Activated naive CD8-positive, alpha-beta T cell treated with anti-CD3 and anti-CD28 coated beads, Interleukin-2, amount 50 U/mL, for 16 hours (primary cell): ENCODE measurements around the gene PNMA1.
A peak's percentile ranks its signal among the peaks of the same experiment; 100 is the strongest.

Source experiments
- DNase-seq: peaks from one replicate; pipeline ENCODE4 v3.0.0-alpha.2; 2020; ENCODE audit warnings: low read depth, low spot score

PNMA1 gene

GRCh38 chr14:73738518-73739173 is 24.5 kb upstream of the PNMA1 start:
- no peak for DNase-seq

GRCh38 chr14:73736842-73737241 is 22.7 kb upstream of the PNMA1 start:
- DNase-seq, result no peak

DNA sequence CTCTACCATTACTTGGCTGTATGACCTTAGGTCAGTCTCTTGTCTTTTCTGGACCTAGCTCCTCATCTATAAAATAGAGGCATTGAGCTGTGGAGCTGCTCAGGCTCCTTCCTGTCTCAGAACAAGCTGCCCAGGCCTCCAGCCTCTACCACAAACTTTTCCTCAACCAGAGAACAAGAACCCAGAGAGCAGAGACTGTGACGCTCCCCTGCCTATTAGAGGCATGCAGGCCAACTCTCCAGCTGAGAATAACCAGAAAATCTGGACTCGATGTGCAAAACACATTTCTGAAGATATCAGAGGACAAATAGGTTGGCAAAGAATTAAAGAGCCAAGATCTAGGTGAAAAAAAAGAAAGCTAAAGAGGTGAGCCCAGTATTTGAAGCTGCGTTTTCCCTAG is 17.8 kb upstream of the PNMA1 start:
- DNase-seq, result no peak

GRCh38 chr14:73731111-73731510 is 16.9 kb upstream of the PNMA1 start:
- DNase-seq, result no peak

DNA sequence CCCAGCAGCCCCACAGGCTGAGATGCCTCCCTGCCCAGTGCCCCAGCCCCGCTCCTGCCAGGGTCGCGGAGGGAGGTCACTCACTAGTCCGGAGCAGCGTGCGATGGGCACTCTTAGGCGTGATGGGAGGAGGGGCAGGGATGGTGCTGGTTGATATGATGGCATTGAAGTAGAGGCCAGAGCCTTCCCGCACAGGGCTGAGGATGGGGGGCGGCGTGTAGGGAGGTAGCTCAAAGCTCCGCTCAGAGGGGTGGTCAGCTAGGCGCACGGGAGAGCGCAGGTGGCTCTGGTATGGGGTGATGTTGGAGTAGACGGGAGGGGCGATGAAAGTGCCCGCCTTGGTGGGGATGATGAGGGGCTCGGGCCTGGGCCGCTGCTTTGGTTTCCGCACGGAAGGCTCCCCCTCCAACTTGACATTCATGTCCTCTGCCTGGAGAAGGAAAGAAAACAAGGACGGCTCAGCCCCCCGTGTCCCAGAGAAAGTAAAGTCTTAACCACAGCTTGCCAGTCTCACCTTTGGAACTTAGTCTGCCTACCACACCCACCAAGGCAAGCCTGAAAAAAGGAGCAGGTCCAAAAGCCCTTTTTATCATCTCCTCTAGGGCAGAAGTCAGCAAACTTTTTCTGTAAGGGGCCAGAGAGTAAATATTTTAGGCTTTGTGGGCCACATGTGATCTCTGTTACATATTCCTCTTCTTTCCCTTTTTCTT is 15.5 kb upstream of the PNMA1 start:
- DNase-seq, result no peak

DNA sequence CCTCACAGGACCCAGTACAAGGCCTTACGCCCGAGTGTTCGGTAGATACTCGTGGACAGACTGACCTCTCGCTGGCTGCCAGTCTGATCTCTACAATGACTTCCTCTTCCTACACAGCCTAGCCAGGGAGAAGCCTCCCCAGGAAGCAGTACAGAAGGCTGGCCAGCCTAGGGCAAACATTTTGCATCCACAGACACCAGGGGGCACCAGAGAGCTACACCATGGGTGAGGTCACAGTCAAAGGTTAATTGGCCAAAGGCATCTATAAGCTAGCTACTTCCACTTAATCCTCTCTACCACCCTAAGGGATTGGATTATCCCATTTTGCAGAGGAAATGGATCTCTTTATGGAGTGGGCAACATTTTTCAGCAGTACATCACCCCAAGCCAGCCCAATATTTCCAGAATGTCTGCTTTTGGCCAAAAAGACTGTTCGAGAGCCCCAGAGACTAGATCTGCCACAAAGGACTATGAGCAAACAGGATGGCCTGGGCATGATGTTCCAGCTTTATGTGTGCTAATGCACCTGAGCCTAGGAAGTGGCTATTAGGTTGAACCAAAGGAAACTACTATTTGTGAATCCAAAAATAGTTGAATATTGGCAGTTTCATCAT is 14.6 kb upstream of the PNMA1 start:
- peak; percentile 75 for DNase-seq

- no peak for DNase-seq
Measured at GRCh38 chr14:73727166-73727565, 13.0 kb upstream of the PNMA1 start.

DNA sequence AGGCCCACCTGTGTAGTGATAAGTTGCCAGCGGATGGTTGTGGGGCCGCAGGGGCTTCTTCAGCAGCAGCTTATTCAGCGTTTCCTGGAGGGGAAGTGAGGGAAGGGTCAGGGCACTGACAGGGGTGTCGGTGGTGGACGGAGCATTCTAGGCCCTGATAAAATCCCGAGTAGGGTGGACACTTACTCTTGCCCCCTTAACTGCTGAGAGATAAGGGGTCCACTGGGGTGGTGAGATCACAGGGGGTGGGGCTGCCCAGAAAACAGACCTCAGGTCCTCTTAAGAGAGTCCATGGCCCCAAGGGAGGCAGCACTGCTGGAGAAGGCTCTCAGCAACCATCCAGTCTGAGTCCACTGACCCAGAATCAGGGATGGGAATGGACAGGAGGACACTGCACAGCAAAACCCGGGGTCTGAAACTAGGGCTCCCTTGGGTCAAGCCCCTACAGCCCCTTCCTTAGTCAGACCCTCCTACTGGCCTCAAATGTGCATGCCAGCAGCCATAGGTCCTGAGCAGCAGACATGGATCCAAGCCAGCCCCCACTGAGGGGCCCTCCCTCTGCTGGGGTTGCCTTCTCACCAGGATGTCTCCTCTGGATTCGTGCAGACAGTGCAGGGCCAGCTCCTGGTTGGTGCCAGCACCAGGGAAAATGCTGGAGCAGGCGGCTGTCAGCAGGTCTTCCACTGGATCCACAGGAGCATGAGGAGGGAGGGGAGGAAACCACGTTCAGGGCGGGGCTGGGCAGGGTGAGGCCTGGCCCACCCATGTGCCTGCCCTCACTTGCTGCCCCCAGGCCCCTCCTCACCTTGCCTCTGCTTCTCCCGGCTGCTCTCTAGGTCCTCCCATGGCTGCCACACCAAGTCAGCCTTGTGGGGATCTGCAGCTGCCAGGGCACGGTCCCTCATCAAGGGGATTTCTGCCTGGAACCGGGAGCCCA is 12.1 kb upstream of the PNMA1 start:
- DNase-seq, result no peak

- no peak for DNase-seq
Measured at GRCh38 chr14:73725116-73726024, 11.2 kb upstream of the PNMA1 start.

DNA sequence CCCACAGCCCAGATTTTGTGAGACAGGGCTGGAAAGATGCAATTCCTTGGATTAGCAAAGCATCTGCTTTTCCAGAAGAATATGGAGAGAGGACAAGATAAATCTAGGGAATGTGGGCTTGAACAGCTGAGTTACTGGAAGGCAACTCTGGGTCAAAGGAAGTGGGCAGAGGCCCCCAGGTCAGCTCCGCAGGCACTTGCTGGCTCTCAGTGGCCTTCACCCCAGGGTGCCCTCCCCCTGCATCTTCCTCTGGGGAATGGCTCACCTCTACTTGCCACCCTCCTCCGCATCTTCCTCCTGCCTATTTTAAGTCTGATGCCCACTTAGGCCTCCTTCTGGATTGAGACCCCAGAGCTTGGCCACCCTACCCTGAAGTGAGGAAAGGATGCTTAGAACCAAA is 10.5 kb upstream of the PNMA1 start:
- no peak for DNase-seq

GRCh38 chr14:73723797-73724661 is 9.8 kb upstream of the PNMA1 start:
- DNase-seq, result no peak

- DNase-seq, result no peak
Measured at GRCh38 chr14:73723406-73723796, 9.2 kb upstream of the PNMA1 start.

- no peak for DNase-seq
Measured at GRCh38 chr14:73722581-73722980, 8.4 kb upstream of the PNMA1 start.

DNA sequence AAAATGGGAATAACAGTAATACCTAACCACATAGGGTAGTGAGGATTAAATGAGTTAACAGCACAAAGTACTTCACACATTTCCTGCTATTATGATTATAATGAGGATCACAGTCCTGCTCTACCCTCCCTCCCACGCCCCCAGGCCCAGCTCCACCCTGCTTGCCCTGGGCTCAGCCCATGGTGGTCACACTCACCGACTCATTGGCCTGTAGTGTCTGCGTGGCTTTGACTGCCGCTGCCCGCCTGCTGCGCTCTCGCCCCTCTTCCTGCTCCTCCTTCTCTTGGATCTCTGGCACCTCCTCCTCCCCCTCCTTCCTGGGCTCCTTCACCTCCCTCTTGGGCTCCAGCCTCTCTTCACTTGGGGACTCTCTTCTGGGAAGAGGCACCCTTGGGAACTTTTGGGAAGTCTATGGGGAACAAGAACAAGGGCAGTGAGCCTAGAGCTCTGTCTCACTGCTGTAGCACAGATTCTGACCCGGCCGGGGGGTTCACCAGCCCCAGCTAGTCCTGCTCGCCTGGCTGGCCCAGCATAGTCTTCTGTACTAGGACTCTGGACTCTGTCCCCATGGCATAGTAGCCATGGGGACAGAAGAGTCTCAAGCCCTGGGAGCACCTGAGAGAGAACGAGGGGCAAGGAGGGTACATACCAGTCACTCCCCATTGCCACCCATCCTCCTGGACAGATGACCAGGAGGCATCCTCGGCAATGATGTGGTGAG is 7.1 kb upstream of the PNMA1 start:
- DNase-seq, result no peak

DNA sequence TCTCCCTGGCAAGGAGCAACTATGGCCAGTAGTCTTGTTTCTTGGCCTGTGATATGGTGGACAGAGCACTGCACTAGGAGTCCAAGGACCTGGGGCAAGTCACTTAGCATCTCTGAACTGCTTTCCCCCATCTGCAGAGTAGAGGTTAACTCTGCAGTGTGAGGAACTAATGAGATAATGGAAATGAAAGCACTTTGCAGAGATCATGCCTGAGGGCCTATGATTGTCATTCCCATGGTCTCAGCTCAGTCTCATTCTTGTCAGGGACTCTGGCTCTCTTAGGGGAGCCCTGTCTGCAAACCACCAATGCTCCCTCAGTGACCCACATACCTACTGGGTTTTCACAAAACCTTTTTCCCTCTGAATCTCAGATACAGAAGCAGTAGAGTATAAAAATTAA is 6.5 kb upstream of the PNMA1 start:
- DNase-seq, result no peak

DNA sequence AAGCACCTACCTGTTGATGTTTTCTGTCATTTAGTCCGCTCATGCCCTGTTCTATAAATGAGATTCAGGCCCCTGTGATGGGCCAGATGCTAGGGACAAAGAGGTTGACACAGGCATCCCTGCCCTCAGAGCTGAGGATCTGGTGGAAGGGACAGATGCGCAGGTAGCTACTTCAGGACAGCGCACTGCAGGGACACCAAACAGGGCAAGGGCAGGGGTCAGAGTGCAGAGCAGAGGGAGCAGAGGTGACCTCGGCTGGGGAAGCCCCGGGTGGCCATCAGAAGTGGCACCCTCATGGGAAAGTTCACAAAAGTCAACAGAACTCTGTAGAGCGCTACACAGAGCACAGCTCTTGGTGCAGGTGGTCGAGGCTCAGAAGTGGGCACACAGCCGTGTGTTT is 5.6 kb upstream of the PNMA1 start:
- no peak for DNase-seq

GRCh38 chr14:73719361-73719760 is 5.2 kb upstream of the PNMA1 start:
- DNase-seq, result no peak

DNA sequence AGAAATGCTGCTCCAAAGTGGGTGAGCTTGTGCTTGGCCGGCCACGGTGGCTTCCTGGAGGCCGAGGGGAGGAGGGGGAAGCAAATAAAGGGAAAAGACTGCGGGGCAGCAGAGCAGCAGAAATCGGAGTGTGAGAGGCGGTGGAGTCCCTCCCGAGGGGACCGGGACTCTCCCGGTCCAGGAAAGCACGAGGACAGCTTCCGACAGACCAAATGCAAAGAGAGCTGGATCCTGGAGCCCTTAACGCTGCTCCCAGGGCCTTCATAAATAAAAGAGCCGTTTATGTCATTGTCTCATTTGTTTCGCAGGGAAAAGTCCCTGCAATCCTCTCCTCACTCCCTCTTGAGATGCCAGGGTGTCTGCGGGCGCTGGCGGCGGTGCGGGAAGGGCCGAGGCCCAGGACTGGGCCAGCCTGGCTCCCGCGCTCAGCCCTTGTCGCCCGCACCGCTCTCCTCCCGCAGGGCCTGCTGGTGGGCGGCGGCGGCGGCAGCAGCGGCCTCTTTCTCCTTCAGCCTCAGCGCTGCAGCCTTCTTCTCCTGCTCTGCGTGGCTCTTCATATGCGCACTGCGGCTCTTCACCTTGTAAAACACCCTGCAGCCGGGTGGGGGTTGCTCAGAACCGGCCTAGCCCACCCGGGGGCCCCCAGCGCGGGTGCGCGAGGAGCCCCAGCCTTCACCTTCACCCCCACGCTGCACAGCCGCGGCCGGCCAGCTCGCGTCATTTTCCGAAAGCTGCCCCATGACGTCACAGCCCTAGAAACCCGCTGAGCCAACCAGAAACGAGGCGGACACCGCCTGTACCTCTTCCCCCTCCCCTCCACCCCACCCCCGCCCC is 4.5 kb upstream of the PNMA1 start:
- DNase-seq, result no peak
